ENCODE measurements around the gene BCLAF3.
A peak's percentile ranks its signal among the peaks of the same experiment; 100 is the strongest.

The BCLAF3 gene

GRCh38 chrX:19990556-19991349 lies at the start of gene BCLAF3:
TSS of gene BCLAF3 (minus strand) at chrX:19991061. CDS start at chrX:19970264, 20,797 bp downstream.
- peak; percentile 74 to 84 (median 80) for DNase-seq (ENCODE audit: low read depth in 3 of 3)

GRCh38 chrX:20038966-20039365 lies 48.1 kb upstream of the BCLAF3 start:
- DNase-seq (ENCODE audit: low read depth in 3 of 3), result no peak

DNA sequence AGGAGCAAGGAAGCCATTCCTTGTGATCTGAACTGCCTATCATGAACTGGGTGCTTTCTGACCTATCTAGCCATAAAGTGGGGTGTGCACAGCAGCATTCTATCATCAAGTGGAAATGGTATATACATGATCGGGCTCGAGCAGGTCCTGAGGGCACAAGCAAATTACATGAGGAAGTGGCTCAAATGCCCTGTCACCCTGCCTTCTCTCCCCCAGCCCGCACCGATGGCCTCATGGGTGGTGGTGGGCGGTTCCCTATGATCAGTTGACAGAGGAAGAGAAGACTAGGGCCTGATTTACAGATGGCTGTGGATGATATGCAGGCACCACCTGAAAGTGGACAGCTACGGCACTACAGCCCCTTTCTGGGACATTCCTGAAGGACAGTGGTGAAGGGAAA lies 46.3 kb upstream of the BCLAF3 start:
- no peak for DNase-seq (ENCODE audit: low read depth in 3 of 3)

DNA sequence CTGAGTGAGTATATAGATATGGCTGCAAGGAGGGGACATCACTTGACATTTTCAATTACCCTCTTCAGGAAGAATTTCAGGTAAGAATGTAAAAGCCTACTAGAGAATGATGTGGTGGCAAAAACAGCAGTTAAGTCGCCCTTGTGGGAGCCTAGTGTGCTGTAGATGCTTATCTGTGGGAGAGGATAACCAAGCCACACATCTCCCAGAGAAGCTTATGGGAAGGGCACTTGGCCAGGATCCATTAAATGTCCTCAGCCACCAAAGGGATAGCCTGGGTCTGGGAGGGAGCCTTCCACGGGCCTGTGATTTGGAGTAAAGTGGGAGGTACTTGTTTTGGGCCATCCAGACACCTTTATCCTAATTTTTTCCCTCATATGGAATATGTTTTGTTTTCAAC lies 41.3 kb upstream of the BCLAF3 start:
- no peak for DNase-seq (ENCODE audit: low read depth in 3 of 3)

- DNase-seq (ENCODE audit: low read depth in 3 of 3), result no peak
These were observed 38.9 kb upstream of the BCLAF3 start for GRCh38 chrX:20029728-20030127.

DNA sequence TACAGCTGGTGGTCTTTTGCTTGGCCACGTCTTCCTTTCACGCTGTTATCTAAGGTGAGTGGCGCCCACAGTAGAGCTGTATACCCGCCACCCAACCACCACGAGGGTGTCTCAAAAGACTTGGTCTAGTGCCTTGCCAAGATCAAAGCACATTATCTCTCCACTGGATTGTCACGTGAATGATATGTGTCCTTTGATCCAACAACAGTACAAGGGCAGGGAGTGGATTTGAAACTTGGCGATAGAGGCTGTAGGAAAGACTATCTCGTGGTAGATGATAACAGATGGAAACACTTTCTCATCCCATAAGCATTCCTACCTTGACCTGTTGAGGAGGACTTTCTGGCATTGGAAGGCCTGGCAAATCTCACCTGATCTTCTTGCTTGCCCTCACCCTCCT lies 37.7 kb upstream of the BCLAF3 start:
- no peak for DNase-seq (ENCODE audit: low read depth in 3 of 3)

DNA sequence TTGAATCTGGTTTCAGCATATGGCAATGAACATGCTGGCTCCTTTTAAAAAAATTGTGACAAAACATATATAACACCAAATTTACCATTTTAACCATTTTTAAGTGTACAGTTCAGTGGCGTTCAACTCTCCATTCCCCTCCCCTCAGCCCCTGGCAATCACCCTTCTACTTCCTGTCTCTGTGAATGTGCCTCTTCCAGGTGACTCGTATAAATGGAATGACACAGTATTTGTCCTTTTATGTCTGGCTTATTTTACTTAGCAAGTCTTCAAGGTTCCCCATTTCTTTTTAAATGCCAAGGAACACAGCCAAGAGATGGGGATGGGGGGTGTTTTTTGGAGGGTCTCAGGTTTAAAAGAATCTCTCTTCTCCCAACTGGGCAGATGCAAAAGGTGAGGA lies 35.4 kb upstream of the BCLAF3 start:
- no peak for DNase-seq (ENCODE audit: low read depth in 3 of 3)

DNA sequence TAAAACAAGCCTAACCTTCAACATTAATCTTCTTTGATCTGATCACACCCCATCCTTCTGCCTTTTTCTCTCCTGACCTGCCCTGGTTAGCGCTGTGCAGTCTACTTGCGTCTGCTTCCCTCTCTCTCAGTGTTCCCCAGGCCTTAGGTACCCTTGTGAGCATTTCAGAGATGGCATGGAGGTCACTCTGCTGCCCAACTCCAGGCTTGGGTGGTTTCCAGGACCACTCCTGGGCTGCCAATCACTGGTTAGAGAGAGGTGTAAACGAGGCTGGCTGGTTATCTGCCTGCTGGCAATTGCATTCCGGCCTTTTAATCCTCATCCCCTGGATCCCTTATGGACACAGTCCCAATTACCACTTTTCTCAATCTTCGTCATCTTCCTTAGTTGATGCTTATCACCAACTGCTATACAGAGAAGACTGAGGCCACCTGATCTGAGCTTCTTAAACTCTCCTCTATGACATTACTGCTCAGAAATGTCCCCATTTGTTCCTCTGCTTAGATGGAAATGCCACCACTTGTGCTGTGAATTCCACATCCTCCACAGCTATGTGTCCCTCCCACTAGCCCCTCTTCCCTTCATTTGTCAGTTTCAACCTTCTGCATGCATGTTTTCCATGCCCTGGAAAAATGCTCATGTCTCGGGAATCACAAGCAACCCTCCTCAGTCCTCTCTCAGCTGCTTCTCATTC lies 29.0 kb upstream of the BCLAF3 start:
- no peak for DNase-seq (ENCODE audit: low read depth in 3 of 3)

DNA sequence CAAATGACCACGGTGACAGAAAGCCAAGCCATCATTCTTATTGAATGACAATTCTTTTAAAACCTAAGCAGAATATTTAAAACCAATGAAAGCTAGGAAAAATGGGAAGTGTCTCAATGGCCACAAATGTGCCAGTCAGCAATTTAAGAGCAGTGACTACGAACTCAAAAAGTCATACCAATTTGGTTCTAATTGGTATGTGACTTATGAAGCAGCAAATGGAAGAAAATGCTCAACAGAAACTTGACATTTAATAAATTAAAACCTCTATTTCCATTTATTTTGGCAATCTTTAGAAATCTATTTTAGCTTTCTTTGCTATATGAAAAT lies 25.7 kb upstream of the BCLAF3 start:
- DNase-seq (ENCODE audit: low read depth in 3 of 3), result no peak

DNA sequence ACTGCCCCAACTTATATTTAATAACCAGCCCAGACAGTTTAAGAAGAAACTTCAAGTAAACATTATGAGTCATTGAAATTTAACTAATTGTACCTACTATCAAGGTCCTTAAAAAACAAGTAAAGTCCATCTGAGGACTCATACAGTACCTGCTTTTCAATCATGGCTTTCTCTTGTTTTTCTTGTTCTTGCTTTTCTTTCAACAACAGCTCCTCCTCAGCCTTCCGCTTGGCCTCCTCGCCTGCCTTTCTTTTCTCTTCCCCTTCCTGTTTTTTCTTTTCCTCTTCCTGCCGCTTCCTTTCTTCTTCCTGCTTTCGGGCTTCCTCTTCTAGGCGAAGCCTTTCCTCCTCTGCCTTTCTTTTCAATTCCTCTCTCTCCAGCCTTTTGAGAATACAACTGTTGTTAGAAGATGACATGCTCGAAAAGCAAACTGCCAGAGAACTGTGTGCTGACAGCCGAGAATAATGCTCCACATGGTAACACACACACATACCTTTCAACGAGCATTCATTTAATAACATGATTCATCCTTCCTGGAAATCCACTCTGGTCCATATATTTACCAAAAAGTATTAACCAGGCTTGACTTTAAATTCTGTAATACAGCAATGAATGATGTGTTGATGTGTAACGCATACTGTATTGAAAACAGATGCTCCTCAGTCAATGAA lies 25.2 kb upstream of the BCLAF3 start:
- DNase-seq (ENCODE audit: low read depth in 3 of 3), result no peak

- no peak for DNase-seq (ENCODE audit: low read depth in 3 of 3)
These were observed 24.6 kb upstream of the BCLAF3 start for GRCh38 chrX:20015422-20015821.

GRCh38 chrX:20011608-20012007 lies 20.7 kb upstream of the BCLAF3 start:
- no peak for DNase-seq (ENCODE audit: low read depth in 3 of 3)

DNA sequence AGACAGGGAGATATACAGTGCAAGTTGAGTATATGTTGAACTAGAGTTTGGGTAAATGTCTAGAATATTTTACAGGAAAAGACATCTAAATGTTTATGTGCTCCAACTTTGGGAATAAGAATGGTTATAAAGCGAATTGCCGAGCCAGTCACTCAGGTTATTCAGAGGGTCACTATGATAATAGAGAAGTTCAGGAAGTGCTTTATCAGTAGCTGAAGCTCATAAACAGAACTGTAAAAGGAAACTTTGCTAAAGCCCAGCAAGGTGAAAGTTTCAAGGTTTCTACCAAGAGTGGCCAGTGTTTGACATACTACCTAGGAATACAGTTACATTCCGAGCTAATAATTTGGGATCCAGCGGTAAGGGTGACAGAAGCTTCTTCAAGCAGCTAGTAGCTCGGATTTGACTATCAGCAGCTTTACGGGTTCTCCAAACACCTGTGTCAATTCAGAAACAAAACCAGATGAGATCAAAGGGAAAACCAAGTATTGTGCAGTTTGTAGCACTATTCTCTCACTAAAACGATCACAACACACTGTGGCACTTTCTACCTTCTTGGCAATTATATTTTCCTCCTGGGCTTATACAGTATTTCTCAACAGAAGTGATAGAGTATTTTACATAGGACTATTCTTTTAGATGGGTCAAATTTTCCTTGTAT lies 17.2 kb upstream of the BCLAF3 start:
- no peak for DNase-seq (ENCODE audit: low read depth in 3 of 3)

GRCh38 chrX:20005883-20006282 lies 15.0 kb upstream of the BCLAF3 start:
- no peak for DNase-seq (ENCODE audit: low read depth in 3 of 3)

DNA sequence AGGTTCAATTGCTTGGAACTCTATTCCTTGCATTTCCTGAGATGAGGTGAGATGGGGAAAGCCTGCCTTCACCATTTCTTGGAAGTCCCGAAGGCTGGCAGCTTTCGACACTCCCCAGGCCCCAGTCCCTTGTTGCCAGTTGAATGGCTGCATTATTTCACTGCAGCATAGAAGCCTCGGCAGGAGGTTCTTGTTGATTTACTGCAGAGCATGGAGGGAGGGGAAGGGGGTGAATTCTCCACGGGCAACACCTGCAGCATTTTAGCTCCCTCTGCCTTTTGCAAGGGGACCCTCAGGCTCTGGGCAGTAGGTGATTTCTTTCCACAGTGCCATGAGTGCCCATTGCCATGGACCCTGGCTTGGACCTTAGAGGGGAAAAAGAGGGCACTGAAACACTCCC lies 10.7 kb upstream of the BCLAF3 start:
- no peak for DNase-seq (ENCODE audit: low read depth in 3 of 3)

DNA sequence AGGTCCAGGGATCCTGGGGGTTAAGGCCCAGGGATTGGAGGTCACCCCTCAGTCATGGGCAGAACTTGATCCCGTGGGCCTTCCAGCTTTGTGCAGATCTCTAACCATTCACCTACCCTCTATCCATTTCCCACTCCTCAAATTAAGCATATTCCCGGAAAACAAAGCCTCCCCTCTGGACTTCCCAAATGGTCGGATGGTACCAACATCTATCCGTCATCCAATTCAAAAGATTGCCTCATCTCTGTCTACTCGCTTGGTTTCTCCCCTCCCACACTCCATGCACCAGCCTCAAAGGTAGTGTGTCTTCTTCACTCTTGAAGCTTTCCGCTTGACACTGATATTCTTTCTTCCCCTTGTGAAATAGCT lies 473 bp upstream of the BCLAF3 start:
- peak in 1 of 3 donors; percentile 4 for DNase-seq (ENCODE audit: low read depth in 3 of 3)

GRCh38 chrX:19990151-19990555 lies 708 bp downstream of the BCLAF3 start:
- peak in 1 of 3 donors; percentile 2 for DNase-seq (ENCODE audit: low read depth in 3 of 3)

DNA sequence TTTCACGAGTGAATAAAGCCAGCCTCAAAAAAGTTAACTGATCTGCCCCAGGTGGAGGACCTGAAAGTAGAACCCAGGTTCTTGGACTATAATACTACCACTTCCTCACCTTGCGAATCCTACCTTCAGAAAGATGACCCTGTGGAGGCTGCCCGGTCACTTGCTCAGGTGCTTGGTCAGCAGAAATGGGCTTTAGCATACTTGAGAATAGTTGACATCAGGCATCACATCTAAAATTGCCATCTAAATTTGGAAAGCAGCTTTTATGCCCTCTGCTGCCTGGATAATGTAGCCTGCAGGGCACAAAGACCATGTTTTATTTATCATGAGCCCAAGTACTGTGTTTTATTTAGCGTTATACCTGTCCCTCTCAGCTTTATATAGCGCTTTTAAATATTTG lies 3.0 kb downstream of the BCLAF3 start:
- DNase-seq (ENCODE audit: low read depth in 3 of 3), result no peak

DNA sequence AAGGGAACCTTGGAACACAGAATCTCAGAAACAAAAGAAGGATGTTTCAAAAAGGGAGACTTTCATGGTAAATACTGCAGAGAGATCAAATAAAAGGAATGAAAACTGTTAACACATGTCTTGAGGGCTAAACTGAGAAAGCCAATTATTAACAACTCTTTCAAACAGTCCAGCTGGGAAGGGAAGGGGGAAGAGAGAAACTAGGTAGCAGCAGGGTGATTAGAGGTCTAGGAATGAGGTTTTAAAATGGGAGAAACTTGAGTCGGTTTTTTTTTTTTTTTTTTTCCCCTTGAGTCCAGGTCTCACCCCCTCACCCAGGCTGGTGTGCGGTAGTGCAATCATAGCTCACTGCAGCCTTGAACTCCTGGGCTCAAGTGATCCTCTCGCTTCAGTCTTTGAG lies 4.3 kb downstream of the BCLAF3 start:
- DNase-seq (ENCODE audit: low read depth in 3 of 3), result no peak

DNA sequence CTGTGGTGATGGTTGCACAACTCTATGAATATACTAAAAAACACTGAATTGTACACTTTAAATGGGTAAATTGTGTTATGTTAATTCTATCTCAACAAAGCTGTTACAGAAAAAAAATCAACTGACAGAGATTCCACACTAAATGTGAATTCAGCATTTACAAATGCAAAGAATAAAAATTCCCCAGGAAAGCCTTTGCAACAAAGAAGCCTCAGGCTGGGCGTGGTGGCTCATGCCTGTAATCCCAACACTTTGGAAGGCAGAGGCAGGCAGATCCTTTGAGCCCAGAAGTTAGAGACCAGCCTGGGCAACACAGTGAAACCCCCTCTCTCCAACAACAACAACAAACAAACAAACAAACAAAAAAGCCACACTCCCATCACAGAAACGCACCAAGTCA lies 8.9 kb downstream of the BCLAF3 start:
- DNase-seq (ENCODE audit: low read depth in 3 of 3), result no peak

DNA sequence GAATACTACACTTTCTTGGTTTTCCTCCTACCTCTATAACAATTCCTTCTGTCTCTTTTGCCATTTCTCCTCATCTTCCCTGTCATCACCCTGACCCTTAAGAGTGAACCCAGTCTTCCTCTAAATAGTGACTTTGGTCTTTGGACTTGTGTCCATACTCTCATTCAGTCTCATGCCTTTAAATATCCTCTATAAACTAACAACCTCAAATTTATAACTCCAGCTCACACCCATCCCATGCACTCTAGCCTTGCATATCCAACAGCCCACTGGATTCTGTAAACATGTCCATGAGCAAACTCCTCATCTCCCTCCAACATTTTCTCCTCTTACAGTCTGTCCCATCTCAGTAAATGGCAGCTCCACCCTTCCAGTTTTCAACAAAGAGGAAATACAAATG lies 15.0 kb downstream of the BCLAF3 start:
- no peak for DNase-seq (ENCODE audit: low read depth in 3 of 3)

DNA sequence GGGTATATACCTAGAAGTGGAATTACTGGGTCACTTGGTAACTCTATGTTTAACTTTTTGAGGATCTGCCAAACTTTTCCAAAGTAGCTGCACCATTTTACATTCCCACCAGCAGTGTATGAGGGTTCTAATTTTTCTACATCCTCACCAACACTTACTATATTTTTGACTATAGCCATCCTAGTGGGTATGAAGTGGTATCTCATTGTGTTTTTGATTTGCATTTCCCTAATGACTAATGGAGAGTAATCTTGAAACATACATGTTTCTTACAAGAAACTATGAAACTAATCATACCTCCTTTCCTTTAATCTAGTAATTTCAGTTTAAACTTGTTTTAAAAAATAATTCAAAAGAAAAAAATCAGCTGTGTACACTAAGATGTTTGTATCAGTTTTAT lies 17.9 kb downstream of the BCLAF3 start:
- DNase-seq (ENCODE audit: low read depth in 3 of 3), result no peak

GRCh38 chrX:19968276-19968675 lies 22.6 kb downstream of the BCLAF3 start:
- DNase-seq (ENCODE audit: low read depth in 3 of 3), result no peak
